K562 (cell line): ENCODE results near the gene NUP214. TPM values are rescaled to one million over a fixed set of nuclear protein-coding genes. Genes with fewer than 3 reads are reported as not detected.

Source experiments
- CHD2 ChIP-seq: IDR thresholded peaks from 2 replicates; pipeline ENCODE4 v1.6.1; 2011; ENCODE audit warnings: low read depth, low read length
- CTBP1 ChIP-seq: fragments of 450-650 bp; IDR thresholded peaks from 2 replicates; pipeline ENCODE4 v1.6.1; 2016; ENCODE audit warnings: borderline replicate concordance
- KLF1 ChIP-seq: fragments of 450-650 bp; IDR thresholded peaks from 2 replicates; pipeline ENCODE4 v1.6.1; 2016; ENCODE audit warnings: missing genetic modification characterization, missing compliant biosample characterization
- MCM2 ChIP-seq: fragments of 450-650 bp; IDR thresholded peaks from 2 replicates; pipeline ENCODE4 v1.6.1; 2017; ENCODE audit warnings: low read depth, mild to moderate bottlenecking
- RCOR1 ChIP-seq, 2 experiments: IDR thresholded peaks; 2 replicates each; pipeline ENCODE4 v1.6.1; 2012; ENCODE audit warnings: low read depth in 2 of 2, low read length in 2 of 2, borderline replicate concordance in 1 of 2, improper control_type of control experiment in 1 of 2
- RFX7 ChIP-seq: fragments of 250-450 bp; sonication (Bioruptor Pico); IDR thresholded peaks from 2 replicates; pipeline ENCODE4 v1.5.1; 2021; ENCODE audit warnings: mild to moderate bottlenecking
- SMC3 ChIP-seq: conservative IDR thresholded peaks from 2 replicates; pipeline ENCODE4 v1.6.1; 2011; ENCODE audit warnings: low read depth, low read length, improper control_type of control experiment; ENCODE audit not compliant: insufficient read depth
- TBP ChIP-seq: optimal IDR thresholded peaks from 2 replicates; pipeline ENCODE3; 2011; ENCODE audit warnings: low read depth, low read length, improper control_type of control experiment
- ZNF133 ChIP-seq: fragments of 250-450 bp; sonication (Bioruptor Pico); IDR thresholded peaks from 2 replicates; pipeline ENCODE4 v1.4.0; 2020; ENCODE audit warnings: mild to moderate bottlenecking
- ZNF184 ChIP-seq: sonication (generic); formaldehyde crosslinking; IDR thresholded peaks from 2 replicates; pipeline ENCODE4 v1.5.0; 2020; ENCODE audit warnings: missing genetic modification reagents
- ZNF282 ChIP-seq: sonication (generic); formaldehyde crosslinking; IDR thresholded peaks from 2 replicates; pipeline ENCODE4 v1.8.1; 2023; ENCODE audit warnings: missing genetic modification reagents
- ZNF311 ChIP-seq: fragments of 250-450 bp; sonication (Bioruptor Pico); IDR thresholded peaks from 2 replicates; pipeline ENCODE4 v1.4.0; 2020; ENCODE audit warnings: mild to moderate bottlenecking, moderate library complexity
- polyA plus RNA-seq, 8 experiments: library from polyadenylated mRNA; depleted of rRNA in 4 of 8; stranded (reverse) in 5 of 8; unstranded in 3 of 8; fragments of >200 nt; fragmentation: Nextera tagmentation in 2 of 8; fragmentation: Illumina TruSeq in 1 of 8; extraction: Ambion mirVana in 2 of 8; extraction: Trizol in 1 of 8; gene quantifications; 2 replicates each; pipeline versions ENCODE4 v1.2.1 to v1.2.3, GENCODE V29; 2011 to 2014; ENCODE audit warnings: inconsistent platforms in 1 of 8, missing spikeins in 1 of 8
- total RNA-seq, 7 experiments: library from RNA; depleted of rRNA in 6 of 7; stranded (reverse); fragments of >200 nt in 6 of 7; fragmentation: Illumina TruSeq in 2 of 7; extraction: Trizol in 2 of 7; gene quantifications; 2 replicates each; pipeline versions ENCODE4 v1.2.1 to v1.2.3, GENCODE V29; 2011 to 2021; ENCODE audit warnings: low replicate concordance in 1 of 7
- TF ChIP-seq, protein P1 (sequence below): sonication (generic); formaldehyde crosslinking; IDR thresholded peaks from 2 replicates; pipeline ENCODE4 v1.8.1; 2023; ENCODE audit warnings: mild to moderate bottlenecking, missing genetic modification reagents, moderate library complexity
- TF ChIP-seq, protein P2 (sequence below), 2 experiments: fragments of 150-350 bp in 1 of 2; IDR thresholded peaks; 2 replicates each; pipeline ENCODE4 v1.6.1; 2012 to 2016; ENCODE audit warnings: low read depth in 2 of 2, low read length in 2 of 2, mild to moderate bottlenecking in 1 of 2, moderate library complexity in 1 of 2
- TF ChIP-seq, protein P3 (sequence below): fragments of 250-450 bp; sonication (Bioruptor Pico); IDR thresholded peaks from 2 replicates; pipeline ENCODE4 v1.5.0; 2020; ENCODE audit warnings: mild to moderate bottlenecking
- TF ChIP-seq, protein P4 (sequence below): fragments of 450-650 bp; IDR thresholded peaks from 2 replicates; pipeline ENCODE4 v1.6.1; 2014; ENCODE audit warnings: low read depth, mild to moderate bottlenecking, moderate library complexity, borderline replicate concordance
- TF ChIP-seq, protein P5 (sequence below): sonication (generic); formaldehyde crosslinking; IDR thresholded peaks from 2 replicates; pipeline ENCODE4 v1.8.1; 2022; ENCODE audit warnings: missing genetic modification reagents
- TF ChIP-seq, protein P6 (sequence below): fragments of 250-450 bp; sonication (Bioruptor Pico); IDR thresholded peaks from 2 replicates; pipeline ENCODE4 v1.8.0; 2022; ENCODE audit warnings: inconsistent platforms

NUP214 gene
- total and polyA plus RNA-seq, 9 of the 15 experiments (the other 6 are each of a cell fraction or from before 2014, with no cell fraction given): 56.9 to 332 (median 97.1) TPM

DNA sequence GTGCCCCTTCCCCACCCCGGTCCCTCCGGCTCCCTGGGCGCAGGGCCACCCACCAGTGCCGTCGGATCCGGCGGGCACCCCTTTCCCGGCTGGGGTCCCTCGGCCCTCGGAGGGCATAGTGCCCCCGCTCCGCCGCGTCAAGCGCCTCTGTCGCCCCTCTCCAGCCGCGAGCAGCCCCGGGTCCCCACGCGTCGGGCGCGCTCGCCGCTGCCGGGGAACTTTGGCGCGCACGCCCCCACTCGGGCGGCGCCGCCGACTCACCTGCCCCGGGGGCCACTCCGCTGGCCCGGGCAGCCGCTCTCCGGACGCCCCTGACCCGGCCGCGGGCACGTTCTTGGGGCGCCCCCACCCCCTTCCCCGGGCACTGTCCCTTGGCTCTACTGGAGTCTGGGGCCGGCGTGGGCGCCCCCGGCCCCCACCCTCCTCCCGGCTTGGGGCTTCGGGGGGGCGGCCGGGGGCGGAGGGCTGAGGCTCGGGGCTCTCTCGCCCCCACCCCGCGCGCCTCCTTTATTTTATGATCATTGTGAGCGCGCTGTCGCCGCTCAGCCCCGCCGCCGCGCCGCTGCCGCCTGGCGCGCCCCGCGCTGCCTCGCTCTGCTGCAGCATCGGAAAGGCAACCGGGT is 152.0 kb downstream of the NUP214 start (continued):
- TF ChIP-seq, protein P1, sequence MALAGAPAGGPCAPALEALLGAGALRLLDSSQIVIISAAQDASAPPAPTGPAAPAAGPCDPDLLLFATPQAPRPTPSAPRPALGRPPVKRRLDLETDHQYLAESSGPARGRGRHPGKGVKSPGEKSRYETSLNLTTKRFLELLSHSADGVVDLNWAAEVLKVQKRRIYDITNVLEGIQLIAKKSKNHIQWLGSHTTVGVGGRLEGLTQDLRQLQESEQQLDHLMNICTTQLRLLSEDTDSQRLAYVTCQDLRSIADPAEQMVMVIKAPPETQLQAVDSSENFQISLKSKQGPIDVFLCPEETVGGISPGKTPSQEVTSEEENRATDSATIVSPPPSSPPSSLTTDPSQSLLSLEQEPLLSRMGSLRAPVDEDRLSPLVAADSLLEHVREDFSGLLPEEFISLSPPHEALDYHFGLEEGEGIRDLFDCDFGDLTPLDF (CRISPR knock-in tag): peak; percentile 95
- TF ChIP-seq KLF1 (tag) (no peak), RCOR1 (IDR thresholded peaks at IDR 0.05; ENCODE audit: borderline replicate concordance in 1 of 2, low read depth in 2 of 2, low read length in 2 of 2) (peak in 1 of 2 experiments; percentile 61; a peak in 2 of 4 replicates), MCM2 (no peak), CHD2 (peak; percentile 21), TBP (no peak), ZNF311 (CRISPR knock-in tag) (no peak), ZNF133 (CRISPR knock-in tag) (no peak), SMC3 (no peak), CTBP1 (no peak), RFX7 (CRISPR knock-in tag) (no peak), ZNF184 (CRISPR knock-in tag) (no peak), ZNF282 (CRISPR knock-in tag) (no peak)
- TF ChIP-seq, protein P2, sequence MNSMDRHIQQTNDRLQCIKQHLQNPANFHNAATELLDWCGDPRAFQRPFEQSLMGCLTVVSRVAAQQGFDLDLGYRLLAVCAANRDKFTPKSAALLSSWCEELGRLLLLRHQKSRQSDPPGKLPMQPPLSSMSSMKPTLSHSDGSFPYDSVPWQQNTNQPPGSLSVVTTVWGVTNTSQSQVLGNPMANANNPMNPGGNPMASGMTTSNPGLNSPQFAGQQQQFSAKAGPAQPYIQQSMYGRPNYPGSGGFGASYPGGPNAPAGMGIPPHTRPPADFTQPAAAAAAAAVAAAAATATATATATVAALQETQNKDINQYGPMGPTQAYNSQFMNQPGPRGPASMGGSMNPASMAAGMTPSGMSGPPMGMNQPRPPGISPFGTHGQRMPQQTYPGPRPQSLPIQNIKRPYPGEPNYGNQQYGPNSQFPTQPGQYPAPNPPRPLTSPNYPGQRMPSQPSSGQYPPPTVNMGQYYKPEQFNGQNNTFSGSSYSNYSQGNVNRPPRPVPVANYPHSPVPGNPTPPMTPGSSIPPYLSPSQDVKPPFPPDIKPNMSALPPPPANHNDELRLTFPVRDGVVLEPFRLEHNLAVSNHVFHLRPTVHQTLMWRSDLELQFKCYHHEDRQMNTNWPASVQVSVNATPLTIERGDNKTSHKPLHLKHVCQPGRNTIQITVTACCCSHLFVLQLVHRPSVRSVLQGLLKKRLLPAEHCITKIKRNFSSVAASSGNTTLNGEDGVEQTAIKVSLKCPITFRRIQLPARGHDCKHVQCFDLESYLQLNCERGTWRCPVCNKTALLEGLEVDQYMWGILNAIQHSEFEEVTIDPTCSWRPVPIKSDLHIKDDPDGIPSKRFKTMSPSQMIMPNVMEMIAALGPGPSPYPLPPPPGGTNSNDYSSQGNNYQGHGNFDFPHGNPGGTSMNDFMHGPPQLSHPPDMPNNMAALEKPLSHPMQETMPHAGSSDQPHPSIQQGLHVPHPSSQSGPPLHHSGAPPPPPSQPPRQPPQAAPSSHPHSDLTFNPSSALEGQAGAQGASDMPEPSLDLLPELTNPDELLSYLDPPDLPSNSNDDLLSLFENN (IDR thresholded peaks at IDR 0.05; ENCODE audit: low read depth in 2 of 2, low read length in 2 of 2): peak in 1 of 2 experiments; percentile 54; a peak in 2 of 4 replicates
- TF ChIP-seq, protein P3, sequence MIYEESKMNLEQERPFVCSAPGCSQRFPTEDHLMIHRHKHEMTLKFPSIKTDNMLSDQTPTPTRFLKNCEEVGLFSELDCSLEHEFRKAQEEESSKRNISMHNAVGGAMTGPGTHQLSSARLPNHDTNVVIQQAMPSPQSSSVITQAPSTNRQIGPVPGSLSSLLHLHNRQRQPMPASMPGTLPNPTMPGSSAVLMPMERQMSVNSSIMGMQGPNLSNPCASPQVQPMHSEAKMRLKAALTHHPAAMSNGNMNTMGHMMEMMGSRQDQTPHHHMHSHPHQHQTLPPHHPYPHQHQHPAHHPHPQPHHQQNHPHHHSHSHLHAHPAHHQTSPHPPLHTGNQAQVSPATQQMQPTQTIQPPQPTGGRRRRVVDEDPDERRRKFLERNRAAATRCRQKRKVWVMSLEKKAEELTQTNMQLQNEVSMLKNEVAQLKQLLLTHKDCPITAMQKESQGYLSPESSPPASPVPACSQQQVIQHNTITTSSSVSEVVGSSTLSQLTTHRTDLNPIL: no peak
- TF ChIP-seq, protein P4, sequence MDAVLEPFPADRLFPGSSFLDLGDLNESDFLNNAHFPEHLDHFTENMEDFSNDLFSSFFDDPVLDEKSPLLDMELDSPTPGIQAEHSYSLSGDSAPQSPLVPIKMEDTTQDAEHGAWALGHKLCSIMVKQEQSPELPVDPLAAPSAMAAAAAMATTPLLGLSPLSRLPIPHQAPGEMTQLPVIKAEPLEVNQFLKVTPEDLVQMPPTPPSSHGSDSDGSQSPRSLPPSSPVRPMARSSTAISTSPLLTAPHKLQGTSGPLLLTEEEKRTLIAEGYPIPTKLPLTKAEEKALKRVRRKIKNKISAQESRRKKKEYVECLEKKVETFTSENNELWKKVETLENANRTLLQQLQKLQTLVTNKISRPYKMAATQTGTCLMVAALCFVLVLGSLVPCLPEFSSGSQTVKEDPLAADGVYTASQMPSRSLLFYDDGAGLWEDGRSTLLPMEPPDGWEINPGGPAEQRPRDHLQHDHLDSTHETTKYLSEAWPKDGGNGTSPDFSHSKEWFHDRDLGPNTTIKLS: no peak
- TF ChIP-seq, protein P5, sequence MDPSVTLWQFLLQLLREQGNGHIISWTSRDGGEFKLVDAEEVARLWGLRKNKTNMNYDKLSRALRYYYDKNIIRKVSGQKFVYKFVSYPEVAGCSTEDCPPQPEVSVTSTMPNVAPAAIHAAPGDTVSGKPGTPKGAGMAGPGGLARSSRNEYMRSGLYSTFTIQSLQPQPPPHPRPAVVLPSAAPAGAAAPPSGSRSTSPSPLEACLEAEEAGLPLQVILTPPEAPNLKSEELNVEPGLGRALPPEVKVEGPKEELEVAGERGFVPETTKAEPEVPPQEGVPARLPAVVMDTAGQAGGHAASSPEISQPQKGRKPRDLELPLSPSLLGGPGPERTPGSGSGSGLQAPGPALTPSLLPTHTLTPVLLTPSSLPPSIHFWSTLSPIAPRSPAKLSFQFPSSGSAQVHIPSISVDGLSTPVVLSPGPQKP (CRISPR knock-in tag): no peak
- TF ChIP-seq, protein P6, sequence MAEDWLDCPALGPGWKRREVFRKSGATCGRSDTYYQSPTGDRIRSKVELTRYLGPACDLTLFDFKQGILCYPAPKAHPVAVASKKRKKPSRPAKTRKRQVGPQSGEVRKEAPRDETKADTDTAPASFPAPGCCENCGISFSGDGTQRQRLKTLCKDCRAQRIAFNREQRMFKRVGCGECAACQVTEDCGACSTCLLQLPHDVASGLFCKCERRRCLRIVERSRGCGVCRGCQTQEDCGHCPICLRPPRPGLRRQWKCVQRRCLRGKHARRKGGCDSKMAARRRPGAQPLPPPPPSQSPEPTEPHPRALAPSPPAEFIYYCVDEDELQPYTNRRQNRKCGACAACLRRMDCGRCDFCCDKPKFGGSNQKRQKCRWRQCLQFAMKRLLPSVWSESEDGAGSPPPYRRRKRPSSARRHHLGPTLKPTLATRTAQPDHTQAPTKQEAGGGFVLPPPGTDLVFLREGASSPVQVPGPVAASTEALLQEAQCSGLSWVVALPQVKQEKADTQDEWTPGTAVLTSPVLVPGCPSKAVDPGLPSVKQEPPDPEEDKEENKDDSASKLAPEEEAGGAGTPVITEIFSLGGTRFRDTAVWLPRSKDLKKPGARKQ (CRISPR knock-in tag): no peak
